ENCODE data around the gene JMJD7.

JMJD7 gene

DNA sequence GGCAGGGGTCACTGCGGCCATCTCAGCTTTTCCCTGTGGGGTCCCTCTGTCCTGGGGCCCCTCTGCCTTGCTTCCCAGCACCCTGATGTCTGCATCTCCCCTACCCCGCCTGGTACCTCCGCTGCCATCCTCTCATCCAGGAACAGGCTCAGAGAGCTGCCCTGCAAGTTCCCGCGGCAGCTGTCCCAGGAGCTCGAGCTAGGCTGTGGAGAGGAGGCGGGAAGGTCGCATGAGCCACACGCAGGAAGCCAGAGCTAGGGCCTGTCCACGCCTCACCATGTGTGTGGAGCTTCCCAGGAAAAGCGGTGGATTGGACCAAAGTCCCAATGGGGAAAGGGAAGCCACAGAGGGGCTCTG lies 23.3 kb downstream of the JMJD7 start:
- no peak overlapping the region for H3K27ac Mint-ChIP-seq
- no peak for TF ChIP-seq CTCF (IDR thresholded peaks at IDR 0.05; ENCODE audit: unreplicated experiment in 3 of 3)
- H3K4me1 Mint-ChIP-seq = peaks cover 22% of the 10 kb centered on the region
- H3K4me3 Mint-ChIP-seq = no peak overlapping the region
- peaks cover 14% of the 10 kb centered on the region for H3K36me3 Mint-ChIP-seq (ENCODE audit: low read depth)
- H3K9me3 Mint-ChIP-seq = no peaks in the 10 kb centered on the region
- peaks cover 4% of the 10 kb centered on the region for H3K27me3 Mint-ChIP-seq (ENCODE audit: low read depth)

DNA sequence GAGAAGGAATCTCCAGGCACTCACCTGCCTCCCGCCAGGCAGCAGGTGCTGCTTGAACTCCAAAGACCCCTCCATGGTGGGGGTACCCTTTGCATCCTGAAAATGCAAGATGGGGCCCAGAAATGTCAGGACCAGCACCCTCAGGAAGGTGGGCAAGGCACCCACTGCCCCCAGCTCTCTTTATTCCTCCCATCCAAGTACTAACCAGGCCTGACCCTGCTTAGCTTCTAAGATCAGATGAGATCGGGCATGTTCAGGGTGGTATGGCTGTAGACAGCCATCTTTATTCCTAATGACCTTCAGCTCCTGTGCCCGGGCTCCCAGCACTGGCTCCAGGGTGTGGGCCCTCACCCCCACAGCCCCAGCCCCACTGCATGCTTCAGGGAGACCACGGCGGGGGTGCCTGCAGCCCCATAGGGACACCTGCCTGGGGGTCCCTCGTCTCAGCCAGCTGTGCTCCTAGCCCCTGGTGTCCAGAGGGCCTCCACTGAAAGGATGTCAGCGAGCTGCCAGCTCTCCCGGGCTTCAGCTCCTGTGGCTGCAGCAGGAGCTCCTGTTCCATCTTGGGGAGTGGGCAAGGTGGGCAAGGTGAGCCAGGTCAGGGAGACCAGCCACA lies 24.0 kb downstream of the JMJD7 start:
- no peak for TF ChIP-seq CTCF (IDR thresholded peaks at IDR 0.05; ENCODE audit: unreplicated experiment in 3 of 3)
- no peak overlapping the region for H3K27ac Mint-ChIP-seq
- peaks cover 4% of the 10 kb centered on the region for H3K27me3 Mint-ChIP-seq (ENCODE audit: low read depth)
- H3K9me3 Mint-ChIP-seq = no peaks in the 10 kb centered on the region
- H3K4me3 Mint-ChIP-seq = no peak overlapping the region
- H3K4me1 Mint-ChIP-seq = peaks cover 22% of the 10 kb centered on the region
- peaks cover 14% of the 10 kb centered on the region for H3K36me3 Mint-ChIP-seq (ENCODE audit: low read depth)

DNA sequence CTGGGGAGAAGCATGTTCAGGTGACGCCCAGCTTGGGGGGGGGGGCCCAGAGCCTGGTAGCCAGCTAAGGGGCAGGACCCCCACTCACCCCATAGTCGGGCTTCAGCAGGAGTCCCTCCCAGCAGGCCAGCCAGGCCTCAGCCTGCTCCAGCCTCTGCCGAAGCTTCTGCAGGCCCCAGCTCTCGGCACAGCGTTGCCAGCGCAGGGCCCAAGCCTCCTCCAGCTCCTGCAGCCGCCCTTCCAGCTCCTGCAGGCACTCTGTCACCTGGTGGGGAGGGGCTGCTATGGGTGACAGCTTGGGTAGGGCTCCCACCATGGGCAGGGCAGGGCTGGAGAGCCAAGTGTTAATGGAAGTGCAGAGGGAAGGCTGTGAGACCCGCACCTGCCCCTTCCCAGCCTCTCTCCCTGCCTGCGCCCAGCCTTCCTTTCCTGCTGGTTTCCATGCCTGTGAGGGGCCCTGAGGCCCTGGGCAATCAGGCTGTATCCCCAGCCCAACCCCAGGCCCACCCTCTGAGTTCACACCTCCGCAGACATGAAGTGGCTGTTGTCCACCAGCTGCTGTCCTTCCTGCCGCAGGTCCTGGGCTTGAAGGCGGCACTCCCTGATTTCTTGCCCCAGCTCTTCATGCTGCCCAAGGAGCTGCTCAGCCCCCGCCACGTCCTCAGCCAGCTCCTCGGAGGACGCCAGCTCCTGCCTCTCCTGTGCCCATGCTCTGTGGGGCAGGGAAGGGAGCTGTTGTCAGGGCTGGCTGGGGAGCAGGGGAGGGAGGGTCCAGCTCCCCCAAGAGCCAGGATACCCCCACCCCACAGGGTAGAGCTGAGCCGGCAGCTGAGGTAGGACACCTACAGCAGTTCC lies 25.1 kb downstream of the JMJD7 start:
- Mint-ChIP-seq H3K27me3 (ENCODE audit: low read depth) (peaks cover 4% of the 10 kb centered on the region), H3K4me3 (no peak overlapping the region), H3K9me3 (no peaks in the 10 kb centered on the region), H3K36me3 (ENCODE audit: low read depth) (peaks cover 7% of the 10 kb centered on the region), H3K27ac (no peak overlapping the region), H3K4me1 (peaks cover 22% of the 10 kb centered on the region)
- no peak for TF ChIP-seq CTCF (IDR thresholded peaks at IDR 0.05; ENCODE audit: unreplicated experiment in 3 of 3)

GRCh38 chr15:41853831-41854230 lies 25.9 kb downstream of the JMJD7 start:
- Mint-ChIP-seq H3K36me3 (ENCODE audit: low read depth) (no peaks in the 10 kb centered on the region), H3K27me3 (ENCODE audit: low read depth) (peaks cover 4% of the 10 kb centered on the region), H3K4me1 (peaks cover 16% of the 10 kb centered on the region), H3K9me3 (no peaks in the 10 kb centered on the region), H3K4me3 (no peak overlapping the region), H3K27ac (no peak overlapping the region)
- no peak for TF ChIP-seq CTCF (IDR thresholded peaks at IDR 0.05; ENCODE audit: unreplicated experiment in 3 of 3)

- Mint-ChIP-seq H3K9me3 (no peaks in the 10 kb centered on the region), H3K27me3 (ENCODE audit: low read depth) (peaks cover 4% of the 10 kb centered on the region), H3K4me3 (no peak overlapping the region), H3K4me1 (peaks cover 16% of the 10 kb centered on the region), H3K36me3 (ENCODE audit: low read depth) (no peaks in the 10 kb centered on the region), H3K27ac (no peak overlapping the region)
- TF ChIP-seq CTCF (IDR thresholded peaks at IDR 0.05; ENCODE audit: unreplicated experiment in 3 of 3) = no peak
Observed at GRCh38 chr15:41854443-41854842, 26.6 kb downstream of the JMJD7 start.

Data from nephron (organoid).